ENCODE measurements around the gene C19orf67.

Gene C19orf67

GRCh38 chr19:14107581-14108461 is 22.2 kb upstream of the C19orf67 start:
- Histone ChIP-seq H3K36me3 (ENCODE audit: control insufficient read depth, insufficient read depth, low read length, severe bottlenecking) (peaks cover 30% of the 10 kb centered on the region), H3K4me1 (ENCODE audit: control insufficient read depth, insufficient read depth, low read length) (peaks cover 32% of the 10 kb centered on the region), H3K9ac (ENCODE audit: low read length) (no peak overlapping the region), H3K4me3 (ENCODE audit: low read length) (no peak overlapping the region), H3K9me3 (ENCODE audit: control insufficient read depth, low read length) (no peaks in the 10 kb centered on the region), H3K27me3 (replicated peaks; ENCODE audit: control insufficient read depth, insufficient read depth, low read length) (no peaks in the 10 kb centered on the region)
- no peak for DNase-seq (ENCODE audit: low read depth)

- Histone ChIP-seq H3K4me3 (ENCODE audit: low read length) (no peak overlapping the region), H3K9me3 (ENCODE audit: control insufficient read depth, low read length) (no peaks in the 10 kb centered on the region), H3K9ac (ENCODE audit: low read length) (no peak overlapping the region), H3K36me3 (ENCODE audit: control insufficient read depth, insufficient read depth, low read length, severe bottlenecking) (peaks cover 38% of the 10 kb centered on the region), H3K27me3 (replicated peaks; ENCODE audit: control insufficient read depth, insufficient read depth, low read length) (no peaks in the 10 kb centered on the region), H3K4me1 (ENCODE audit: control insufficient read depth, insufficient read depth, low read length) (peaks cover 33% of the 10 kb centered on the region)
- no peak for DNase-seq (ENCODE audit: low read depth)
Measured at GRCh38 chr19:14106840-14107239, 21.3 kb upstream of the C19orf67 start.

GRCh38 chr19:14105680-14106079 is 20.1 kb upstream of the C19orf67 start:
- H3K4me1 ChIP-seq (ENCODE audit: control insufficient read depth, insufficient read depth, low read length): peaks cover 27% of the 10 kb centered on the region
- no peaks in the 10 kb centered on the region for H3K9me3 ChIP-seq (ENCODE audit: control insufficient read depth, low read length)
- H3K9ac ChIP-seq (ENCODE audit: low read length): no peak overlapping the region
- DNase-seq (ENCODE audit: low read depth): no peak
- peaks cover 43% of the 10 kb centered on the region for H3K36me3 ChIP-seq (ENCODE audit: control insufficient read depth, insufficient read depth, low read length, severe bottlenecking)
- no peak overlapping the region for H3K4me3 ChIP-seq (ENCODE audit: low read length)
- no peaks in the 10 kb centered on the region for H3K27me3 ChIP-seq (replicated peaks; ENCODE audit: control insufficient read depth, insufficient read depth, low read length)

DNA sequence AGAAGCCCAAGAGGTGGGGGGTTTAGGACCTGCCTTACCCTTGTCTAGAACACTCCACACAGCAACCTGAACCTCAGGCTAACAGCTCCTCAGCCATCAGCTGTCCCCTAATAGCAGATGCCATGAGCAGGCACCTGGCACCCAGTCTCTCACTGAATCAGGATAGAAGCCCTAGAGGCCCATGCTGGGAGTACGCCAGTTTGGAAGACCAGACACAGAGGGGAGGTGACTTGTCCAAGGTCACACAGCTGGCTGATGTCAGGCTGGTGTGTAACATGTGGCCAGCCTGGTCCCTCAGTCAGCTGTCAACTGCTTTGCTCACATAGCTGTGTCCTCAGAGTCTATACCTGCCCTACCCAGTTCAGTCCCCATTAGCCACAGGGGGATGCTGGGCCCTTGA is 17.7 kb upstream of the C19orf67 start:
- H3K27me3 ChIP-seq (replicated peaks; ENCODE audit: control insufficient read depth, insufficient read depth, low read length): no peaks in the 10 kb centered on the region
- H3K36me3 ChIP-seq (ENCODE audit: control insufficient read depth, insufficient read depth, low read length, severe bottlenecking): peaks cover 58% of the 10 kb centered on the region
- no peak for DNase-seq (ENCODE audit: low read depth)

DNA sequence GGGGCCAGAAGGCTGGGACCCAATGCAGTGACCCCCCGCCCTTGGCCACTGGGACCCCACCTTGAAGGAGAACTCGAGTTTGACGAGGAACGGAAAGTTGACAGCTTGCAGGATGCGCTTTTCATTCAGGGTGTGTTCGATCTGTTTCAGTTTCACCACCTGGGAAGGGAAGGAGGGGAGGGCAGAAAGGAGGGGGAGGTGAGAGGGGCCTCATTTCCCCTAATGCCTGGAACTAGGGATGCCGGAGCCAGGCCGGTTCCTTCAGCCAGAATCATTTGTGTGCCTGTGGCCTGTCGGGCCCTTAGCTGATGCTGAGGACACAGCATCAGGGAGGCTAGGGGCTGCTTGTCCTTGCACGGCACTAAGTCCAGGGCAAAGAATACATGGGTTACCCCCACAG is 17.2 kb upstream of the C19orf67 start:
- peaks cover 63% of the 10 kb centered on the region for H3K36me3 ChIP-seq (ENCODE audit: control insufficient read depth, insufficient read depth, low read length, severe bottlenecking)
- DNase-seq (ENCODE audit: low read depth): no peak
- peak overlapping the region; percentile 5 for H3K9ac ChIP-seq (ENCODE audit: low read length)
- no peaks in the 10 kb centered on the region for H3K9me3 ChIP-seq (ENCODE audit: control insufficient read depth, low read length)
- H3K4me3 ChIP-seq (ENCODE audit: low read length): no peak overlapping the region
- no peaks in the 10 kb centered on the region for H3K27me3 ChIP-seq (replicated peaks; ENCODE audit: control insufficient read depth, insufficient read depth, low read length)
- H3K4me1 ChIP-seq (ENCODE audit: control insufficient read depth, insufficient read depth, low read length): peaks cover 17% of the 10 kb centered on the region

More for the DNA sequence above, 17.7 kb upstream of the C19orf67 start:
- H3K4me1 ChIP-seq (ENCODE audit: control insufficient read depth, insufficient read depth, low read length): peaks cover 20% of the 10 kb centered on the region
- H3K9ac ChIP-seq (ENCODE audit: low read length): no peak overlapping the region
- no peaks in the 10 kb centered on the region for H3K9me3 ChIP-seq (ENCODE audit: control insufficient read depth, low read length)
- no peak overlapping the region for H3K4me3 ChIP-seq (ENCODE audit: low read length)

DNA sequence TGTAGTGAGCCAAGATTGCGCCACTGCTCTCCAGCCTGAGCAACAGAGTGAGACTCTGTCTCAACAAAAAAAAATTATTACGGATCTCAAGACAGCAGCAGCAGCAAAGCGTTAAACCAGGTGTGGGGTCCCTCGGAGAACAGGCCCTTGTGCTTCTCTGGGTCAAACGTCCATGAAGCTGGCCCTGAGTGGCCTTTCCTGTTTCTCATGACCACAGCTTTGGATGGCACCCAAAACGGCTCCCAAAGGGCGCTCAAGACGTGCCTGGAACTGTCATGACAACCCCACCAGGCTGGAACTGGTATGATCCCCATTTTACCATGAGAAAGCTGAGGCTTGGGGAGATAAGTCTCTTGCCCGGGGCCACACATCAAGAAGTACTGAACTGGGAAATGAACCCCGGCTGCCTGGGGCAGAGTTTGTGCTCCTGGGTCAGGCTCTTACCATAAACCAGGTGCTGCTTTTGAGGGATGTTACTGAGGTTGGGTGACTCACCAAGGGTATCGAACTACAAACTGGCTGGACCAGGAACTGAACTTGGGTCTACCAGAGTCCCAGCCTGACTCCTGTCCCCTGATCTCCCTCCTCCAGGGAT is 16.6 kb upstream of the C19orf67 start:
- Histone ChIP-seq H3K4me3 (ENCODE audit: low read length) (no peak overlapping the region), H3K36me3 (ENCODE audit: control insufficient read depth, insufficient read depth, low read length, severe bottlenecking) (peaks cover 69% of the 10 kb centered on the region), H3K27me3 (replicated peaks; ENCODE audit: control insufficient read depth, insufficient read depth, low read length) (no peaks in the 10 kb centered on the region), H3K9me3 (ENCODE audit: control insufficient read depth, low read length) (no peaks in the 10 kb centered on the region), H3K4me1 (ENCODE audit: control insufficient read depth, insufficient read depth, low read length) (peaks cover 15% of the 10 kb centered on the region), H3K9ac (ENCODE audit: low read length) (peak overlapping the region; percentile 5)
- no peak for DNase-seq (ENCODE audit: low read depth)

- no peak overlapping the region for H3K9ac ChIP-seq (ENCODE audit: low read length)
- peaks cover 15% of the 10 kb centered on the region for H3K4me1 ChIP-seq (ENCODE audit: control insufficient read depth, insufficient read depth, low read length)
- no peak for DNase-seq (ENCODE audit: low read depth)
- no peaks in the 10 kb centered on the region for H3K9me3 ChIP-seq (ENCODE audit: control insufficient read depth, low read length)
- H3K4me3 ChIP-seq (ENCODE audit: low read length): no peak overlapping the region
- no peaks in the 10 kb centered on the region for H3K27me3 ChIP-seq (replicated peaks; ENCODE audit: control insufficient read depth, insufficient read depth, low read length)
- H3K36me3 ChIP-seq (ENCODE audit: control insufficient read depth, insufficient read depth, low read length, severe bottlenecking): peaks cover 72% of the 10 kb centered on the region
Measured at GRCh38 chr19:14101003-14101545, 15.5 kb upstream of the C19orf67 start.

DNA sequence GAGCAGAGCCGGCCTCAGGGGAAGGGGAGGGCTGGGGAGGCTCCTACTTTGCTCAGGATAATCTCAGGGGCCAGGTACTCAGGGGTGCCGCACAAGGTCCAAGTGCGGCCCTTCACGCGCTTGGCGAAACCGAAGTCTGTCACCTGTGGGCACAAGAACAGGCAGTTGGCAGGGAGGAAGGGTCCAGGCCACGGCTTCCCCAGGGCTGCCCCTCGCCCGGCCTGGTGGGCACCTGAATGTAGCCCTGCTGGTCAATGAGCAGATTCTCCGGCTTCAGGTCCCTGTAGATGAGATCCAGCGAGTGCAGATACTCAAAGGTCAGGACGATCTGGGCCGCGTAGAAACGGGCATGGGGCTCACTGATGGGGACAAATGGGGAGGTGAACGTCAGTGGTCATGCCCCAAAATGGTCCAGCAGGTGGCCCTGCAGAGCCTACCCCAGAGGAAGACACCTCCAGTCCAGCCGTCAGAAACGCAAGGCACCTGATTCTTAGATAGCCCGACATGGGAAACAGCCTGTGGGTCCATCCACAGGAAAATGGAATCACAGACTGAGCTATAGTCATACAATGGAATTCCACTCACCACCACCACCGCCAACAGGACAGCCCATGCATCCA is 12.1 kb upstream of the C19orf67 start:
- Histone ChIP-seq H3K4me1 (ENCODE audit: control insufficient read depth, insufficient read depth, low read length) (peaks cover 12% of the 10 kb centered on the region), H3K9me3 (ENCODE audit: control insufficient read depth, low read length) (peaks cover 9% of the 10 kb centered on the region), H3K27me3 (replicated peaks; ENCODE audit: control insufficient read depth, insufficient read depth, low read length) (no peaks in the 10 kb centered on the region), H3K36me3 (ENCODE audit: control insufficient read depth, insufficient read depth, low read length, severe bottlenecking) (peaks cover 55% of the 10 kb centered on the region), H3K4me3 (ENCODE audit: low read length) (no peak overlapping the region), H3K9ac (ENCODE audit: low read length) (no peak overlapping the region)
- no peak for DNase-seq (ENCODE audit: low read depth)

- DNase-seq (ENCODE audit: low read depth): no peak
- Histone ChIP-seq H3K27me3 (replicated peaks; ENCODE audit: control insufficient read depth, insufficient read depth, low read length) (no peaks in the 10 kb centered on the region), H3K4me1 (ENCODE audit: control insufficient read depth, insufficient read depth, low read length) (peaks cover 5% of the 10 kb centered on the region), H3K9me3 (ENCODE audit: control insufficient read depth, low read length) (peaks cover 9% of the 10 kb centered on the region), H3K36me3 (ENCODE audit: control insufficient read depth, insufficient read depth, low read length, severe bottlenecking) (peaks cover 49% of the 10 kb centered on the region), H3K9ac (ENCODE audit: low read length) (no peak overlapping the region), H3K4me3 (ENCODE audit: low read length) (no peak overlapping the region)
Measured at GRCh38 chr19:14096272-14096992, 10.8 kb upstream of the C19orf67 start.

DNA sequence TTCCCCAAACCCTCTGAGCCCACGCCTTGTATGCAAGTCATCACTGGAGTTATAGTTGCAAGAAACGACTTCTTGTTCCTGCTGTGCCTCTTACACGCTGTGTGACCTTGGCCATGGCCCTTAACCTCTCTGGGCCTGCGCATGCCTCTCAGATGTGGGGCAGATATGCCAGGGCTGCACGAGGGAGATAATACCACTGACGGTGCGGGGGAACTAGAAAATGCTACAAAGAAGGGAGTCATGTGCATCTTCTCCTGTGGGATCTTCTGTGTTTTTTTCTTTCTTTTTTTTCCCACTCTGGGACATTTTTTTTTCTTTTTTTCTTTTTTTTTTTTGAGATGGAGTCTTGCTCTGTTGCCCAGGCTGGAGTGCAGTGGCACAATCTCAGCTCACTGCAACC is 9.3 kb upstream of the C19orf67 start:
- Histone ChIP-seq H3K9ac (ENCODE audit: low read length) (no peak overlapping the region), H3K27me3 (replicated peaks; ENCODE audit: control insufficient read depth, insufficient read depth, low read length) (no peaks in the 10 kb centered on the region), H3K4me1 (ENCODE audit: control insufficient read depth, insufficient read depth, low read length) (peaks cover 5% of the 10 kb centered on the region), H3K36me3 (ENCODE audit: control insufficient read depth, insufficient read depth, low read length, severe bottlenecking) (peaks cover 34% of the 10 kb centered on the region), H3K9me3 (ENCODE audit: control insufficient read depth, low read length) (peaks cover 9% of the 10 kb centered on the region), H3K4me3 (ENCODE audit: low read length) (no peak overlapping the region)
- DNase-seq (ENCODE audit: low read depth): no peak

All from adipocyte (in vitro differentiated cells).